Activated CD8-positive, alpha-beta memory T cell treated with anti-CD3 and anti-CD28 coated beads, Interleukin-2, amount 50 U/mL, for 1 hour (primary cell): Measurements from ENCODE around the gene AGPAT3.

Experiments used
- DNase-seq: peaks from one replicate; pipeline ENCODE4 v3.0.0-alpha.2; 2020; ENCODE audit errors: extremely low read depth

AGPAT3 gene

GRCh38 chr21:43974791-43975468 is 109.9 kb downstream of the AGPAT3 start:
- no peak for DNase-seq

- peak; percentile 37 for DNase-seq
These were observed 110.6 kb downstream of the AGPAT3 start for GRCh38 chr21:43975469-43976098.

- DNase-seq: no peak
These were observed 111.6 kb downstream of the AGPAT3 start for GRCh38 chr21:43976661-43977060.

- no peak for DNase-seq
These were observed 113.0 kb downstream of the AGPAT3 start for GRCh38 chr21:43978060-43978459.

GRCh38 chr21:43979654-43980053 is 114.6 kb downstream of the AGPAT3 start:
- DNase-seq: no peak

- no peak for DNase-seq
These were observed 116.3 kb downstream of the AGPAT3 start for GRCh38 chr21:43981151-43981870.

- no peak for DNase-seq
These were observed 116.8 kb downstream of the AGPAT3 start for GRCh38 chr21:43981871-43982210.

- no peak for DNase-seq
These were observed 117.6 kb downstream of the AGPAT3 start for GRCh38 chr21:43982489-43983078.

GRCh38 chr21:43983390-43983789 is 118.4 kb downstream of the AGPAT3 start:
- no peak for DNase-seq

GRCh38 chr21:43983860-43984420 is 118.9 kb downstream of the AGPAT3 start:
- no peak for DNase-seq

GRCh38 chr21:43984905-43985689 is 120.1 kb downstream of the AGPAT3 start:
- no peak for DNase-seq

- no peak for DNase-seq
These were observed 120.7 kb downstream of the AGPAT3 start for GRCh38 chr21:43985690-43986251.

- no peak for DNase-seq
These were observed 121.8 kb downstream of the AGPAT3 start for GRCh38 chr21:43986544-43987451.

- no peak for DNase-seq
These were observed 122.5 kb downstream of the AGPAT3 start for GRCh38 chr21:43987509-43987908.

- no peak for DNase-seq
These were observed 123.0 kb downstream of the AGPAT3 start for GRCh38 chr21:43988016-43988415.

GRCh38 chr21:43988506-43989230 is 123.6 kb downstream of the AGPAT3 start:
- no peak for DNase-seq

- no peak for DNase-seq
These were observed 124.4 kb downstream of the AGPAT3 start for GRCh38 chr21:43989401-43989800.

- no peak for DNase-seq
These were observed 126.5 kb downstream of the AGPAT3 start for GRCh38 chr21:43991447-43991991.

GRCh38 chr21:43992121-43992520 is 127.1 kb downstream of the AGPAT3 start:
- DNase-seq: no peak
